Stomach (tissue), 9 donors: ENCODE results near the gene SMCHD1. TPM values are rescaled to one million over a fixed set of nuclear protein-coding genes. Genes with fewer than 3 reads are reported as not detected.

ENCODE experiments used
- DNase-seq, 2 donors: peaks; one replicate each; pipeline versions ENCODE4 v3.0.0 to v3.0.0-alpha.2; 2013 to 2019
- H3K27ac ChIP-seq, 5 donors: fragments of 200-600 bp in 4 of 5; sonication (generic) in 4 of 5; one replicate each; pipeline ENCODE4 v1.5.1; 2013 to 2019; ENCODE audit warnings: mild to moderate bottlenecking in 1 of 5, moderate library complexity in 1 of 5
- H3K27me3 ChIP-seq, 3 donors: fragments of 200-600 bp; sonication (generic); one replicate each; pipeline ENCODE4 v1.5.1; 2017 to 2019; ENCODE audit warnings: mixed run types in 1 of 3
- H3K36me3 ChIP-seq, 4 donors: fragments of 200-600 bp; sonication (generic); 1 replicate in 3 of 4; 2 replicates in 1 of 4; pipeline ENCODE4 v1.5.1; 2016 to 2019
- H3K4me1 ChIP-seq, 4 donors: fragments of 200-600 bp; sonication (generic); one replicate each; pipeline ENCODE4 v1.5.1; 2016 to 2019
- H3K4me3 ChIP-seq, 4 donors: fragments of 200-600 bp; sonication (generic) in 3 of 4; one replicate each; pipeline ENCODE4 v1.5.1; 2016 to 2019; ENCODE audit warnings: mild to moderate bottlenecking in 1 of 4
- H3K9me3 ChIP-seq, 4 donors: fragments of 200-600 bp; sonication (generic); one replicate each; pipeline ENCODE4 v1.5.1; 2016 to 2019
- EP300 ChIP-seq: sonication (generic); formaldehyde crosslinking; IDR thresholded peaks from one replicate; pipeline ENCODE4 v1.6.1; 2017; ENCODE audit warnings: antibody characterized with exemption
- POLR2A ChIP-seq, 4 donors: fragments of 450-650 bp; IDR thresholded peaks; one replicate each; pipeline ENCODE4 v1.6.1; 2016; ENCODE audit warnings: antibody characterized with exemption in 4 of 4, control low read depth in 2 of 4, mild to moderate bottlenecking in 1 of 4, moderate library complexity in 1 of 4
- POLR2AphosphoS5 ChIP-seq, 3 donors: sonication (generic); formaldehyde crosslinking; IDR thresholded peaks; one replicate each; pipeline ENCODE4 v1.6.1; 2016; ENCODE audit warnings: antibody characterized with exemption in 3 of 3
- WGBS, 5 donors: extraction: QIAGEN DNeasy Blood & Tissue Kit in 3 of 5; methylation state at CpG; one replicate each; pipeline versions ENCODE4 v1.1.5 to v1.1.7; 2013 to 2018; 5-methylcytosine and 5-hydroxymethylcytosine counted together
- intact Hi-C: fragments of 100-400 bp; cut with DNase I; formaldehyde crosslinking; loops from one replicate; pipeline ENCODE4 v1.15.1; 2023; ENCODE audit warnings: low total_unique reads
- polyA plus RNA-seq, 3 donors: library from polyadenylated mRNA; stranded (reverse); fragments of 200-250 nt; gene quantifications; one replicate each; pipeline ENCODE4 v1.2.3, GENCODE V29; 2013
- total RNA-seq, 5 donors: library from RNA; depleted of rRNA; stranded (reverse); fragments of >200 nt; gene quantifications; one replicate each; pipeline versions ENCODE4 v1.1.0 to v1.2.3, GENCODE V29; 2014 to 2016
- TF ChIP-seq, protein P1 (sequence below), 7 experiments: fragments of 450-650 bp in 4 of 7; fragments of 200-600 bp in 3 of 7; sonication (generic) in 3 of 7; IDR thresholded peaks; one replicate each; pipeline ENCODE4 v1.5.1; 2016 to 2019; ENCODE audit warnings: antibody characterized with exemption in 7 of 7, control low read depth in 2 of 7, mild to moderate bottlenecking in 1 of 7
- donor health status: healthy with polysubstance abuse.
- donor health status: Bipolar disorder and iron deficiency.
- donor health status: healthy.

The SMCHD1 gene
- total and polyA plus RNA-seq, 8 donors, result 5.0 to 377 (median 61.2) TPM

DNA sequence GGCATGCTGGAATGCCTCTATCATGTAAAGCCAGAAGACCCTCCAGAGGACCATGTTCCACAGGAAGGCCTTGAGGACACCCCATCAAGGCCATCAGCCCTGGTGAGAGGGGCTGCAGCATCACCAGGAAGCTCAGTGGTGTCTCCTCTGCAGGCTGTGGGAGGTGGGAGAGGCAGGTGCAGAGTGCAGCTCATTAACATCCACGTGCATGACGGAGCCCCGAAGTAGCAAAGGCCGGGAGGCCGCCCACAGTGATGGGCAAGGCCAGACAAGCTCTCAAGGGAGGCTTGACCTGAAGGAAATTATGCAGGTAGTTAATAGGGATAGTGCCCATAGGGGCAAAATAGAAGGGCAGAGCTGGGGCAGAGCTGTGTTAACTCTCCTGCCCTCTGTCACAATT lies 30.3 kb upstream of the SMCHD1 start:
- H3K27me3 ChIP-seq, result no peaks in the 10 kb centered on the region
- H3K36me3 ChIP-seq, result no peaks in the 10 kb centered on the region
- no peak for DNase-seq
- H3K4me3 ChIP-seq, result no peak overlapping the region
- intact Hi-C loops, result no loop called here
- H3K4me1 ChIP-seq, result no peaks in the 10 kb centered on the region
- no peaks in the 10 kb centered on the region for H3K9me3 ChIP-seq
- TF ChIP-seq, protein P1, sequence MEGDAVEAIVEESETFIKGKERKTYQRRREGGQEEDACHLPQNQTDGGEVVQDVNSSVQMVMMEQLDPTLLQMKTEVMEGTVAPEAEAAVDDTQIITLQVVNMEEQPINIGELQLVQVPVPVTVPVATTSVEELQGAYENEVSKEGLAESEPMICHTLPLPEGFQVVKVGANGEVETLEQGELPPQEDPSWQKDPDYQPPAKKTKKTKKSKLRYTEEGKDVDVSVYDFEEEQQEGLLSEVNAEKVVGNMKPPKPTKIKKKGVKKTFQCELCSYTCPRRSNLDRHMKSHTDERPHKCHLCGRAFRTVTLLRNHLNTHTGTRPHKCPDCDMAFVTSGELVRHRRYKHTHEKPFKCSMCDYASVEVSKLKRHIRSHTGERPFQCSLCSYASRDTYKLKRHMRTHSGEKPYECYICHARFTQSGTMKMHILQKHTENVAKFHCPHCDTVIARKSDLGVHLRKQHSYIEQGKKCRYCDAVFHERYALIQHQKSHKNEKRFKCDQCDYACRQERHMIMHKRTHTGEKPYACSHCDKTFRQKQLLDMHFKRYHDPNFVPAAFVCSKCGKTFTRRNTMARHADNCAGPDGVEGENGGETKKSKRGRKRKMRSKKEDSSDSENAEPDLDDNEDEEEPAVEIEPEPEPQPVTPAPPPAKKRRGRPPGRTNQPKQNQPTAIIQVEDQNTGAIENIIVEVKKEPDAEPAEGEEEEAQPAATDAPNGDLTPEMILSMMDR (IDR thresholded peaks at IDR 0.05), result no peak
- TF ChIP-seq EP300 (no peak), POLR2AphosphoS5 (IDR thresholded peaks at IDR 0.05) (no peak), POLR2A (IDR thresholded peaks at IDR 0.05) (no peak)
- 74 to 89% (median 80%) methylated on average over 5 of the region's 5 CpGs for WGBS, 5 donors
- no peak overlapping the region for H3K27ac ChIP-seq

DNA sequence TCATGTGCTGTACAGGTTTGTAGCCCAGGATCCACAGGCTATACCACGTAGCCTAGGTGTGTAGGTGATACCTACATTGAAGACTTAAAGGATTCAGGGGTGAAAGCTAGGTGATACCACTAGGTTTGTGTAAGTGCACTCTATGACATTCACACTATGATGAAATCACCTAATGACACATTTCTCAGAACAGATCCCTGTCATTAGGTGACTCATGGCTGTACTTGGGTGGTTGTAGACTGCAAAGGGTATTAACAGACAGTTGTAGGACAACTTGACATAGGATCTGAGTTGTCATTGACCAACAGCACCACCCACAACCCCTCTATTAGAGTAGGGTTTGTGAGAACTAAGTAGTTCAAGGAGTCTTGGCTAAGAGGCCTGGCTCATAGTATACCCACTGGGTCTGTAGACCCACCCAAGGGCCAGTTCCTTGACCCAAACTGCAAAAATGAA lies 27.7 kb upstream of the SMCHD1 start:
- no peaks in the 10 kb centered on the region for H3K27me3 ChIP-seq
- intact Hi-C loops, result no loop called here
- WGBS, 5 donors, result 91 to 100% (median 95%) methylated on average over 1 of the region's 1 CpG
- no peaks in the 10 kb centered on the region for H3K36me3 ChIP-seq
- no peak overlapping the region for H3K27ac ChIP-seq
- no peak overlapping the region for H3K4me3 ChIP-seq
- no peaks in the 10 kb centered on the region for H3K9me3 ChIP-seq
- no peaks in the 10 kb centered on the region for H3K4me1 ChIP-seq
- DNase-seq, result no peak
- TF ChIP-seq, protein P1 (IDR thresholded peaks at IDR 0.05), result no peak
- TF ChIP-seq EP300, result no peak
- no peak for TF ChIP-seq POLR2A (IDR thresholded peaks at IDR 0.05)
- TF ChIP-seq POLR2AphosphoS5 (IDR thresholded peaks at IDR 0.05), result no peak

DNA sequence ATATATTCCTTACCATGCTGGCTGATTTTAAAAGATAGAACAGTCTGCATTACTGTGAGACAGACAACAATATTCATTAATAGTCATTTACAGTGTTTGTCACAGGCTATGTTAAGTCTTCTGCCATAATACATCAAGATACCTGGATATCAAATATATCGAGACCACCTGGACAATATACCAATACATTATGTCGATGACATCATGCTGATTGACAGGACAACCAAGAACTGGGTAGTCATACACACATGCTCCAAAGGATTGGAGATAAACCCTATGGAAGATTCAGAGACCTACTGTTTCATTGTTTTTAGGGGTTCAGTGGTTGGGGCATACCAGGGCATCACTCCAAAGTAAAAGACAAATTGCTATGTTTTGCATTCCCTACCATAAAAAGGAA lies 26.5 kb upstream of the SMCHD1 start:
- intact Hi-C loops, result no loop called here
- WGBS, 5 donors, result 49 to 95% (median 76%) methylated on average over 2 of the region's 2 CpGs

DNA sequence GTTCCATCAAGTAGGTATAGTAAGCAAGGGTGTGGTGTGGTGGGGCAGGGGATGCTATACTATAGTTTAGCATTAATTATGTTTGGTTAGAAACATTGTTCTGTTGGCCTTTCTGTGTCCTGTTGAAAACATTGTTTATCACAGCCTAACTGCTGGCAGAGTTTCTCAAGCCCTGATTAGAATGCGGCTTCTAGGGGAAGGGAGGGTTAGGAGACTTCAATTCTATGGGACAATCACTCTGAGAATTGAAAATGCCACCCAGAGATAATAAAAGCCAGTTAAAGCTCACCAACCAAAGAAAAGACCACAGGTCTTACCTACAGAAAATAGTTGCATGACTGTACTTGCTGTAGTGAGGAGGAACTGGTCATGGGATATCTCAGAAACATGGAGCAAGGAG lies 19.9 kb upstream of the SMCHD1 start:
- Histone ChIP-seq H3K4me1 (peaks cover 0 to 23% (median 10%) of the 10 kb centered on the region in 4 donors), H3K27me3 (no peaks in the 10 kb centered on the region), H3K27ac (peak overlapping the region in 4 of 5 donors; percentile 75 to 90 (median 77)), H3K9me3 (no peaks in the 10 kb centered on the region), H3K4me3 (no peak overlapping the region), H3K36me3 (no peaks in the 10 kb centered on the region)
- TF ChIP-seq POLR2A (IDR thresholded peaks at IDR 0.05), result no peak
- TF ChIP-seq, protein P1 (IDR thresholded peaks at IDR 0.05), result no peak
- no peak for TF ChIP-seq POLR2AphosphoS5 (IDR thresholded peaks at IDR 0.05)
- TF ChIP-seq EP300, result no peak
- no peak for DNase-seq
- WGBS, 5 donors, result 19 to 45% (median 35%) methylated on average over 1 of the region's 1 CpG
- intact Hi-C loops, result no loop called here

More for the DNA sequence above, 26.5 kb upstream of the SMCHD1 start:
- Histone ChIP-seq H3K27me3 (no peaks in the 10 kb centered on the region), H3K9me3 (no peaks in the 10 kb centered on the region), H3K27ac (no peak overlapping the region), H3K4me1 (no peaks in the 10 kb centered on the region), H3K4me3 (no peak overlapping the region), H3K36me3 (no peaks in the 10 kb centered on the region)
- no peak for TF ChIP-seq POLR2AphosphoS5 (IDR thresholded peaks at IDR 0.05)
- no peak for TF ChIP-seq EP300
- TF ChIP-seq POLR2A (IDR thresholded peaks at IDR 0.05), result no peak
- TF ChIP-seq, protein P1 (IDR thresholded peaks at IDR 0.05), result no peak
- DNase-seq, result no peak
